PC-3 (cell line): ENCODE data around the gene CPLX1. TPM values are rescaled to one million over a fixed set of nuclear protein-coding genes. Genes with fewer than 3 reads are reported as not detected.

Source experiments
- ATAC-seq: fragments of 200-7000 bp; cut with Tn5 transposase; 2 replicates; pipeline ENCODE4 v1.9.1; 2020; ENCODE audit warnings: mild to moderate bottlenecking, moderate library complexity
- BruUV-seq: library from RNA; stranded (reverse); fragments of 400-500 nt; replicated peaks from 2 replicates; lab custom pipeline; 2021; lab: Mats Ljungman, UMichigan
- CTCF ChIA-PET: fragments of 300-600 bp; sonication (Branson Sonifier 250); formaldehyde crosslinking; loops from one replicate; lab custom pipeline; 2022; ENCODE audit warnings: antibody characterized with exemption; lab: Charles Lee
- POLR2A ChIA-PET: fragments of 300-600 bp; sonication (Branson Sonifier 250); formaldehyde crosslinking; loops from one replicate; lab custom pipeline; 2022; ENCODE audit warnings: antibody characterized with exemption; ENCODE audit not compliant: unreplicated experiment; lab: Charles Lee
- DNase-seq: peaks from one replicate; pipeline ENCODE4 v3.0.0-alpha.2; 2015
- H2AFZ ChIP-seq: fragments of 300-600 bp; sonication (generic); 2 replicates; pipeline ENCODE4 v1.6.0; 2016; ENCODE audit warnings: antibody characterized with exemption, low read length
- H3F3A ChIP-seq: fragments of 300-600 bp; sonication (generic); one replicate; pipeline ENCODE4 v1.6.0; 2017; ENCODE audit warnings: antibody characterized with exemption, low read length, control low read depth, mild to moderate bottlenecking; ENCODE audit not compliant: unreplicated experiment
- H3K27ac ChIP-seq: fragments of 300-600 bp; sonication (generic); 2 replicates; pipeline ENCODE4 v1.5.1; 2016; ENCODE audit warnings: mild to moderate bottlenecking, low read length
- H3K27me3 ChIP-seq: fragments of 300-600 bp; sonication (generic); 2 replicates; pipeline ENCODE4 v1.6.1; 2016; ENCODE audit warnings: low read length, mixed read lengths
- H3K36me3 ChIP-seq: fragments of 300-600 bp; sonication (generic); 2 replicates; pipeline ENCODE4 v1.6.1; 2016; ENCODE audit warnings: low read depth, mixed run types, low read length, mixed read lengths
- H3K4me1 ChIP-seq: fragments of 300-600 bp; sonication (generic); 2 replicates; pipeline ENCODE4 v1.5.1; 2016; ENCODE audit warnings: low read length; ENCODE audit not compliant: insufficient read depth
- H3K4me2 ChIP-seq: fragments of 300-600 bp; sonication (generic); 2 replicates; pipeline ENCODE4 v1.6.0; 2016; ENCODE audit warnings: low read length
- H3K4me3 ChIP-seq: fragments of 300-600 bp; sonication (generic); 2 replicates; pipeline ENCODE4 v1.5.1; 2016; ENCODE audit warnings: mild to moderate bottlenecking, low read length, mixed read lengths
- H3K79me2 ChIP-seq: fragments of 300-600 bp; sonication (generic); 2 replicates; pipeline ENCODE4 v1.6.1; 2017; ENCODE audit warnings: low read length, mixed read lengths
- H3K9ac ChIP-seq: fragments of 300-600 bp; sonication (generic); 2 replicates; pipeline ENCODE4 v1.6.0; 2016; ENCODE audit warnings: mild to moderate bottlenecking, low read length
- H3K9me2 ChIP-seq: fragments of 300-600 bp; sonication (generic); replicated peaks from 2 replicates; pipeline ENCODE4 v1.6.1; 2016; ENCODE audit warnings: mixed run types, low read length, mixed read lengths
- H3K9me3 ChIP-seq: fragments of 300-600 bp; sonication (generic); 2 replicates; pipeline ENCODE4 v1.6.1; 2016; ENCODE audit warnings: low read length, mixed read lengths
- H4K20me1 ChIP-seq: fragments of 300-600 bp; sonication (generic); 2 replicates; pipeline ENCODE4 v1.6.1; 2016; ENCODE audit warnings: low read length, mixed read lengths
- EZH2 ChIP-seq: fragments of 300-600 bp; sonication (generic); IDR thresholded peaks from one replicate; pipeline ENCODE4 v1.6.1; 2017; ENCODE audit warnings: antibody characterized with exemption, mild to moderate bottlenecking, low read length; ENCODE audit not compliant: unreplicated experiment
- EZH2phosphoT487 ChIP-seq: fragments of 300-600 bp; sonication (generic); IDR thresholded peaks from 2 replicates; pipeline ENCODE4 v1.6.1; 2018; ENCODE audit warnings: mild to moderate bottlenecking, antibody characterized with exemption, low read length, borderline replicate concordance
- intact Hi-C: fragments of 100-400 bp; cut with micrococcal nuclease; formaldehyde crosslinking; loops from 2 replicates; pipeline ENCODE4 v1.9.0; 2023
- total RNA-seq: library from RNA; depleted of rRNA; stranded (reverse); fragments of >200 nt; gene quantifications from 2 replicates; pipeline ENCODE4 v1.2.3, GENCODE V29; 2014
- TF ChIP-seq, protein P1 (sequence below): fragments of 300-600 bp; sonication (generic); conservative IDR thresholded peaks from 2 replicates; pipeline ENCODE4 v1.5.1; 2017; ENCODE audit warnings: antibody characterized with exemption, low read depth, mild to moderate bottlenecking, low read length

CPLX1 gene
- total RNA-seq, 1 experiment from 2014 or later: 0.87 TPM

DNA sequence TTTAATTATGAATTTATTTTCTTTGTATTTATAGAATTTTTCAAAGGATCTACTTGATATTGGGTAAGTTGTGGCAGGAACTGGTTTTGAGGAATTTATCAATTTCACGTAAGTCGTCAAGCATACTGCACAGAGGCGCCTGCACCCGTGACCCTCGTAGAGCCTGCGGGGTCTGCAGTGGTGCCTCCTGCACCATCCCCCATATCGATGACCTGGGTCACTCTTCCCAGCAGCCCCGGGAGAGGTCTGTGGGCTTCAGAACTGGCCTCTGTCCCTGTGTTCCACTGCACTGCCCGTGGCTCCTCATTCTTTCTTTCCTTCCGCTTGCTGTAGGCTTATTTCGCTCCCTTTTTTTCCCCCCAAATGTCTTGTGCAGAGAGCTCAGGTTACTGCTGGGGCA, 31.5 kb upstream of the CPLX1 start:
- Histone ChIP-seq H3K27me3 (no peaks in the 10 kb centered on the region), H3K79me2 (no peaks in the 10 kb centered on the region), H4K20me1 (no peaks in the 10 kb centered on the region), H3K4me3 (no peak overlapping the region), H3K9me2 (no peaks in the 10 kb centered on the region), H2AFZ (no peak overlapping the region), H3K9me3 (no peaks in the 10 kb centered on the region), H3K27ac (no peak overlapping the region), H3K9ac (no peak overlapping the region), H3K4me2 (no peak overlapping the region), H3F3A (no peaks in the 10 kb centered on the region), H3K36me3 (no peaks in the 10 kb centered on the region), H3K4me1 (no peaks in the 10 kb centered on the region)
- BruUV-seq: no TSS peak
- TF ChIP-seq, protein P1, sequence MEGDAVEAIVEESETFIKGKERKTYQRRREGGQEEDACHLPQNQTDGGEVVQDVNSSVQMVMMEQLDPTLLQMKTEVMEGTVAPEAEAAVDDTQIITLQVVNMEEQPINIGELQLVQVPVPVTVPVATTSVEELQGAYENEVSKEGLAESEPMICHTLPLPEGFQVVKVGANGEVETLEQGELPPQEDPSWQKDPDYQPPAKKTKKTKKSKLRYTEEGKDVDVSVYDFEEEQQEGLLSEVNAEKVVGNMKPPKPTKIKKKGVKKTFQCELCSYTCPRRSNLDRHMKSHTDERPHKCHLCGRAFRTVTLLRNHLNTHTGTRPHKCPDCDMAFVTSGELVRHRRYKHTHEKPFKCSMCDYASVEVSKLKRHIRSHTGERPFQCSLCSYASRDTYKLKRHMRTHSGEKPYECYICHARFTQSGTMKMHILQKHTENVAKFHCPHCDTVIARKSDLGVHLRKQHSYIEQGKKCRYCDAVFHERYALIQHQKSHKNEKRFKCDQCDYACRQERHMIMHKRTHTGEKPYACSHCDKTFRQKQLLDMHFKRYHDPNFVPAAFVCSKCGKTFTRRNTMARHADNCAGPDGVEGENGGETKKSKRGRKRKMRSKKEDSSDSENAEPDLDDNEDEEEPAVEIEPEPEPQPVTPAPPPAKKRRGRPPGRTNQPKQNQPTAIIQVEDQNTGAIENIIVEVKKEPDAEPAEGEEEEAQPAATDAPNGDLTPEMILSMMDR: no peak
- TF ChIP-seq EZH2: no peak
- no peak for TF ChIP-seq EZH2phosphoT487
- ATAC-seq: no peak
- CTCF ChIA-PET: no interaction called here
- POLR2A ChIA-PET: no interaction called here
- no peak for DNase-seq
- intact Hi-C loops: no loop called here

DNA sequence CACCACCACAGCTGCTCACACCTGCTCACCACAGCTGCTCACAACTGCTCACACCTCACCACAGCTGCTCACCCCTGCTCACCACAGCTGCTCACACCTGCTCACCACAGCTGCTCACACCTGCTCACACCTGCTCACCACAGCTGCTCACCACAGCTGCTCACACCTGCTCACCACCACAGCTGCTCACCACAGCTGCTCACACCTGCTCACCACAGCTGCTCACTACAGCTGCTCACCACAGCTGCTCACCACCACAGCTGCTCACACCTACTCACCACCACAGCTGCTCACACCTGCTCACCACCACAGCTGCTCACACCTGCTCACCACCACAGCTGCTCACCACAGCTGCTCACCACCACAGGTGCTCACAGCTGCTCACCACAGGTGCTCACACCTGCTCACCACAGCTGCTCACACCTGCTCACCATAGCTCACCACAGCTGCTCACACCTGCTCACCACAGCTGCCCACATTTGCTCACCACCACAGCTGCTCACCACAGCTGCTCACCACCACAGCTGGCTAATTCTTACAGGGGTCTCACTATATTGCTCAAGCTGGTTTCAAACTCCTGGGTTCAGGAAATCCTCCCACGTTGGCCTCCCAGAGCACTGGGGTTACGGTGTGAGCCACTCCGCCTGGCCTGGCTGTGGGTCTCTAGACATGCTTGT, 30.4 kb upstream of the CPLX1 start:
- TF ChIP-seq EZH2 (no peak), EZH2phosphoT487 (no peak)
- TF ChIP-seq, protein P1: no peak
- no peak overlapping the region for H2AFZ ChIP-seq
- no peak overlapping the region for H3K4me3 ChIP-seq
- H4K20me1 ChIP-seq: no peaks in the 10 kb centered on the region
- no peak overlapping the region for H3K27ac ChIP-seq
- no TSS peak for BruUV-seq
- H3K9me3 ChIP-seq: no peaks in the 10 kb centered on the region
- no peak overlapping the region for H3K9ac ChIP-seq
- H3K79me2 ChIP-seq: no peaks in the 10 kb centered on the region
- ChIA-PET POLR2A (no interaction called here), CTCF (no interaction called here)
- H3F3A ChIP-seq: no peaks in the 10 kb centered on the region
- H3K4me2 ChIP-seq: no peak overlapping the region
- intact Hi-C loops: no loop called here
- no peaks in the 10 kb centered on the region for H3K27me3 ChIP-seq
- no peaks in the 10 kb centered on the region for H3K36me3 ChIP-seq
- DNase-seq: no peak
- no peaks in the 10 kb centered on the region for H3K9me2 ChIP-seq
- H3K4me1 ChIP-seq: no peaks in the 10 kb centered on the region
- no peak for ATAC-seq

DNA sequence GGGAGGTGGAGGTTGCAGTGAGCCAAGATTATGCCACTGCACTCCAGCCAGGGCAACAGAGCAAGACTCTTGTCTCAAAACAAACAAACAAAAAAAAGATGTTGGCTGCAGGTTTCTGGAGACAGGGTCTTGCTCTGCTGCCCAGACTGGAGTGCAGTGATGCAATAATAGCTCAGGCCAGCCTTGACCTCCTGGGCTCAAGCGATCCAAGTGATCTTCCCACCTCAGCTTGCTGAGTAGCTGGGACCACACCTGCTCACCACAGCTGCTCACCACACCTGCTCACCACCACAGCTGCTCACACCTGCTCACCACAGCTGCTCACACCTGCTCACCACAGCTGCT, 29.9 kb upstream of the CPLX1 start:
- intact Hi-C loops: no loop called here
- Histone ChIP-seq H3K36me3 (no peaks in the 10 kb centered on the region), H3K9me3 (no peaks in the 10 kb centered on the region), H3K9me2 (no peaks in the 10 kb centered on the region), H3F3A (no peaks in the 10 kb centered on the region), H3K4me1 (no peaks in the 10 kb centered on the region), H3K27ac (no peak overlapping the region), H3K4me3 (no peak overlapping the region), H2AFZ (no peak overlapping the region), H3K27me3 (no peaks in the 10 kb centered on the region), H3K9ac (no peak overlapping the region), H3K4me2 (no peak overlapping the region), H3K79me2 (no peaks in the 10 kb centered on the region), H4K20me1 (no peaks in the 10 kb centered on the region)
- DNase-seq (no peak), ATAC-seq (no peak)
- POLR2A ChIA-PET: no interaction called here
- no TSS peak for BruUV-seq
- CTCF ChIA-PET: no interaction called here
- TF ChIP-seq EZH2phosphoT487 (no peak), EZH2 (no peak)
- TF ChIP-seq, protein P1: no peak
